ENCODE measurements around the gene BICC1.

The BICC1 gene

DNA sequence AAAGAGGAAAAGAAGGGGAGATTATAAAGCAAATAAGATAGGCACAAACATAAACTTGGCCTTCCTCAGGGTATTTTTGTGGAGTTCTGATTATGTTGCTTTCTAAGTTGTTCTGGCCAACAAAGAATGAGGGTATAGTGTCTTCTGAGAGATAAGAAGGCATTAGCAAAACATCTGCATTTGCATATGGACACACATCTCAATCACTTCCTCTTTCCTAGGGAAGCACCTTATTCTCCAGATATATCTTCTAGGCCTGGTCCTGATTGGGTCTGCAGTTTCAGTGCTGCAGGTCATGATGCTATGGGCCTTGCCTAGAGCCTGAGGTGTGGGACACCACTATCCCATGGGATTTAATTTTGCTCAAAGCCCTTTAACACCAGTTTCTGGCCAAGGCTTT, 355.0 kb downstream of the BICC1 start:
- DNase-seq (ENCODE audit: low spot score), result no peak

DNA sequence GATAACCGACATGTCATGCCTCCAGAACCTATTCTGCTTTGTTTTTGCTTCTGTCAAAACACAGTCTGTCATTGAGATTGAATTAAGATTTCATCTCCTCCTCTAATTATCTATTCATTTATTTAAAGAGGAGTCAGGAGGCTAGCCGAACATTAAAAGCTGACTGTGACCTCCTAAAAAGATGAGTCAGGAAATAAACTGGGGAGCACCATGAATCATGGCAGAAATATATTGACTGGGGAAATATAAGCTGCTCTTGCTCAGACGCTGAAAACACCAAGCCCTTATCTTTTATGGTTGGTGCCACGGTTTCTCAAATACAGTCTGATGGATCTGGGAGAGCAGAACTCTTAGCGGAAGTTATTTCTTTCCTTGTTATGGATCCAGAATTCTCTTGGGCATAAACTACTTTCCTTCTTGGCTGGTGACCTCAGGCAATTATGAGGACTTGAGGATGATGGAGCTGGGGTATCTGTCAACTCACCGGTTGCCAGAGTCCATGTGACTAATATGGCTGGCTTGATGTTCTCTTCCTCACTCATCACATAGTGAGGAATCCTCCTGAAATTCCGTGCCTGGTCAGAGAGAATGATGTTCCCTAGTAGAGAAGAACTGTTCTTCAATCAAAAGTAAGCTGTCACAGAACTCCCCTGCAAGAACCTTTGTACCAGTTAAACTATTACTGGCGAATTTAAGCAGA, 356.2 kb downstream of the BICC1 start:
- no peak for DNase-seq (ENCODE audit: low spot score)

DNA sequence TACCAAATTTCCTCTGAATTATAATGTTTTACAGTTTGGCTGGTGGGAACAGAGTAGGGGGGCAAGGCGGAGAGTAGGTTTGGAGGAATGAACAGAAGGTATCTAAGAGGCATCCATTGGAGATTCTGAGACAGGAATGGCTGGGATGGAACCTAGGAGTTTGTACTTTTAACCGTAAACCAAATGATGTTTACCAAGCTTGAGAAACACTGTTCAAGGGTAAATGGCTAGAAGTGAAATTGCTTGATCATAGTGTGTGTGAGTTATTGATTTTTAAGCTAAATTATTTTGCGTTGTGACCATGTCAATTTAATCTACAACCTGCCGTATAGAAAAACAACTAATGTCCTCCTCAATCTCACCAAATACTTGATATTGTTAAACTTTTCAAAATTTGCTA, 357.4 kb downstream of the BICC1 start:
- no peak for DNase-seq (ENCODE audit: low spot score)

DNA sequence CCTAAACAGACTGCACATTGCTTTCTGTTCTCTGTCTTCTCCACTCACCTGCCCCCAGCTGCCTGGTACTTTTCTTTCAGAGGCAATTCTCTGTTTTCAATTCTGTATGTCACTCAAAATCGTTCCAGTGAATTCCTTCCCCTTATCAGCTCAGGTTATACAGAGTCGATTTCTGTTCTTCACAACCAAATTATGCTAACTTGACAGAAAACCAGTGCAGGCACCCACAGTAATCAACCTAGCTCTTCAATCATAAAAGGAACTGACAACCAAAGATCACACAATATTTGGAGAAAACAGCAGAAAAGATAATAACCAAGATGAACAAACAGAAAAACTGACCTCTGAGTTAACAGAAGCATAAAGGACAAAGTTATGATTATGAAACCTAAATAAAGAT, 360.5 kb downstream of the BICC1 start:
- DNase-seq (ENCODE audit: low spot score), result no peak

All from SW480 (cell line).